Hindlimb muscle (tissue), 1 donor: Measurements from ENCODE around the gene DOC2A. TPM values are rescaled to one million over a fixed set of nuclear protein-coding genes. Genes with fewer than 3 reads are reported as not detected.

Experiments
- DNase-seq: peaks from one replicate; pipeline ENCODE4 v3.0.0-alpha.2; 2013
- polyA plus RNA-seq: library from polyadenylated mRNA; unstranded; fragments of 120-200 nt; gene quantifications from one replicate; pipeline ENCODE4 v1.2.1, GENCODE V29; 2013; ENCODE audit not compliant: insufficient read length

DOC2A gene
- polyA plus RNA-seq, 1 donor = 1.4 TPM

- no peak for DNase-seq
Observed at GRCh38 chr16:30004811-30005242, 6.0 kb downstream of the DOC2A start.

- no peak for DNase-seq
Observed at GRCh38 chr16:30004424-30004776, 6.4 kb downstream of the DOC2A start.

GRCh38 chr16:30003670-30004423 lies 7.0 kb downstream of the DOC2A start:
- DNase-seq = no peak

- DNase-seq = no peak
Observed at GRCh38 chr16:30002614-30003346, 8.0 kb downstream of the DOC2A start.

GRCh38 chr16:30000735-30001631 lies 9.8 kb downstream of the DOC2A start:
- DNase-seq = no peak

- DNase-seq = no peak
Observed at GRCh38 chr16:29999605-30000004, 11.2 kb downstream of the DOC2A start.

- no peak for DNase-seq
Observed at GRCh38 chr16:29996766-29997250, 14.0 kb downstream of the DOC2A start.

GRCh38 chr16:29995911-29996765 lies 14.7 kb downstream of the DOC2A start, which contains the start of gene INO80E:
Gene INO80E (plus strand): TSS chr16:29996241. CDS start chr16:29996311, 70 bp downstream.
- peak; percentile 97 for DNase-seq

- peak; percentile 89 for DNase-seq
Observed at GRCh38 chr16:29995324-29995910, 15.4 kb downstream of the DOC2A start, which contains the start of gene HIRIP3. Gene HIRIP3 (minus strand): TSS chr16:29995617. CDS start chr16:29995605, 12 bp downstream.

- no peak for DNase-seq
Observed at GRCh38 chr16:29994600-29995323, 16.1 kb downstream of the DOC2A start.

GRCh38 chr16:29993903-29994599 lies 16.8 kb downstream of the DOC2A start:
- no peak for DNase-seq

GRCh38 chr16:29993191-29993902 lies 17.5 kb downstream of the DOC2A start:
- DNase-seq = no peak

GRCh38 chr16:29992344-29992967 lies 18.4 kb downstream of the DOC2A start:
- DNase-seq = no peak

- DNase-seq = no peak
Observed at GRCh38 chr16:29991571-29991904, 19.3 kb downstream of the DOC2A start.

- DNase-seq = no peak
Observed at GRCh38 chr16:29990883-29991570, 19.8 kb downstream of the DOC2A start.

GRCh38 chr16:29990034-29990433 lies 20.8 kb downstream of the DOC2A start:
- no peak for DNase-seq

GRCh38 chr16:29989111-29989858 lies 21.5 kb downstream of the DOC2A start:
- DNase-seq = no peak
